ENCODE measurements around the gene PRKCE. TPM values are rescaled to one million over a fixed set of nuclear protein-coding genes. Genes with fewer than 3 reads are reported as not detected.

Gene PRKCE
- total RNA-seq, 1 experiment from 2014 or later = 1.3 TPM

DNA sequence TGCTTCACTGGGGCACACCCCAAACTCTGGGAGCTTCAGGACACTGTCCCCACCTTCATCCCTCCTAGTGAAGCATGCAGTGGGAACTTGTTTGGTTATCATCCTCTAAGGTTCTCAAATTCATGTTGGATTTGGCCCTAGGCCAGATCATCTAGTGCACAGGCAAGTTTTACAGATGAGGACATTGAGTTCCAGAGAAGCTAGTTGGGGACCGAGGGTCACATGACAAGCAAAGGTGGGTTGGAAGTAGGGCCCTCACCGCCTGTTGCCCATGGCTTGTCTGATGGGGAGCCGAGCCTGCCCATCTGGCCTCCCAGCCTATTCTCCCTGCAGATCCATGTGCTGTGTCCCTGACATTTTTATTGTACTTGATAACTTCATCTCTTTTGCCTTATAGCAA lies 2.8 kb downstream of the PRKCE start:
- Histone ChIP-seq H3K4me2 (ENCODE audit: insufficient read depth, insufficient read length, low read length) (no peak overlapping the region), H3K14ac (ENCODE audit: insufficient read depth, low read length) (no peak overlapping the region), H3K56ac (ENCODE audit: insufficient read length, low read depth, low read length) (no peak overlapping the region), H2BK12ac (ENCODE audit: insufficient read length, low read depth, low read length) (no peak overlapping the region), H4K8ac (replicated peaks; ENCODE audit: insufficient read length, low read depth, low read length) (no peak overlapping the region), H3K79me1 (ENCODE audit: insufficient read depth, low read depth, low read length, poor library complexity, severe bottlenecking) (no peaks in the 10 kb centered on the region), H4K91ac (ENCODE audit: insufficient read length, low read depth, low read length) (no peak overlapping the region), H3K9me3 (ENCODE audit: control insufficient read depth, low read depth, low read length) (no peaks in the 10 kb centered on the region), H2AK5ac (ENCODE audit: insufficient read length, low read length) (no peak overlapping the region), H3K27me3 (ENCODE audit: insufficient read depth, low read length) (peaks cover 32% of the 10 kb centered on the region), H2BK15ac (ENCODE audit: low read depth, low read length) (no peak overlapping the region), H4K5ac (ENCODE audit: insufficient read length, low read depth, low read length) (no peak overlapping the region), H3K79me2 (ENCODE audit: insufficient read depth, low read length) (no peaks in the 10 kb centered on the region), H2BK120ac (ENCODE audit: low read depth, low read length, poor library complexity, severe bottlenecking) (no peak overlapping the region), H3K18ac (ENCODE audit: insufficient read length, low read depth, low read length) (no peak overlapping the region), H2AFZ (ENCODE audit: low read length) (no peak overlapping the region), H3K23me2 (ENCODE audit: insufficient read length, low read depth, low read length, poor library complexity, severe bottlenecking) (peaks cover 28% of the 10 kb centered on the region), H3K4me1 (ENCODE audit: insufficient read depth, low read length) (no peaks in the 10 kb centered on the region), H2BK5ac (ENCODE audit: insufficient read length, low read length) (no peak overlapping the region), H3K4ac (ENCODE audit: low read depth, low read length) (no peak overlapping the region), H3K27ac (ENCODE audit: insufficient read length, low read depth, low read length) (no peak overlapping the region), H3T11ph (ENCODE audit: low read length) (no peak overlapping the region), H2BK20ac (ENCODE audit: low read depth, low read length, poor library complexity, severe bottlenecking) (no peak overlapping the region), H4K20me1 (ENCODE audit: control insufficient read depth, insufficient read depth, insufficient read length) (peaks cover 3% of the 10 kb centered on the region), H3K23ac (ENCODE audit: insufficient read length, low read depth, low read length) (no peak overlapping the region), H3K9ac (ENCODE audit: extremely low read depth, insufficient read length, low read length) (no peak overlapping the region)
- TF ChIP-seq, protein P1, sequence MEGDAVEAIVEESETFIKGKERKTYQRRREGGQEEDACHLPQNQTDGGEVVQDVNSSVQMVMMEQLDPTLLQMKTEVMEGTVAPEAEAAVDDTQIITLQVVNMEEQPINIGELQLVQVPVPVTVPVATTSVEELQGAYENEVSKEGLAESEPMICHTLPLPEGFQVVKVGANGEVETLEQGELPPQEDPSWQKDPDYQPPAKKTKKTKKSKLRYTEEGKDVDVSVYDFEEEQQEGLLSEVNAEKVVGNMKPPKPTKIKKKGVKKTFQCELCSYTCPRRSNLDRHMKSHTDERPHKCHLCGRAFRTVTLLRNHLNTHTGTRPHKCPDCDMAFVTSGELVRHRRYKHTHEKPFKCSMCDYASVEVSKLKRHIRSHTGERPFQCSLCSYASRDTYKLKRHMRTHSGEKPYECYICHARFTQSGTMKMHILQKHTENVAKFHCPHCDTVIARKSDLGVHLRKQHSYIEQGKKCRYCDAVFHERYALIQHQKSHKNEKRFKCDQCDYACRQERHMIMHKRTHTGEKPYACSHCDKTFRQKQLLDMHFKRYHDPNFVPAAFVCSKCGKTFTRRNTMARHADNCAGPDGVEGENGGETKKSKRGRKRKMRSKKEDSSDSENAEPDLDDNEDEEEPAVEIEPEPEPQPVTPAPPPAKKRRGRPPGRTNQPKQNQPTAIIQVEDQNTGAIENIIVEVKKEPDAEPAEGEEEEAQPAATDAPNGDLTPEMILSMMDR (conservative IDR thresholded peaks at IDR 0.05) = no peak
- H3K9me3 Mint-ChIP-seq = no peaks in the 10 kb centered on the region; a peak in 1 of 5 replicates
- peaks cover 73% of the 10 kb centered on the region for H3K27me3 Mint-ChIP-seq (ENCODE audit: low read depth)
- H3K27ac Mint-ChIP-seq = no peak overlapping the region
- H3K4me3 Mint-ChIP-seq = no peak overlapping the region
- no peak for DNase-seq
- no peaks in the 10 kb centered on the region; a peak in 2 of 7 replicates for H3K36me3 Mint-ChIP-seq (ENCODE audit: insufficient read depth in 1 of 3, low read depth in 3 of 3)
- WGBS (ENCODE audit: extremely low coverage, insufficient read length, low lambda C conversion rate) = no CpG with 5 or more reads among the region's 3 CpGs
- H3K4me1 Mint-ChIP-seq = peaks cover 15% of the 10 kb centered on the region in 2 experiments
